IPS-NIHi7 (cell line): ENCODE results near the gene SH3RF3.

Experiments used
- DNase-seq: peaks from one replicate; pipeline ENCODE4 v3.0.0; 2012; ENCODE audit warnings: mixed read lengths; ENCODE audit errors: extremely low spot score

SH3RF3 gene

DNA sequence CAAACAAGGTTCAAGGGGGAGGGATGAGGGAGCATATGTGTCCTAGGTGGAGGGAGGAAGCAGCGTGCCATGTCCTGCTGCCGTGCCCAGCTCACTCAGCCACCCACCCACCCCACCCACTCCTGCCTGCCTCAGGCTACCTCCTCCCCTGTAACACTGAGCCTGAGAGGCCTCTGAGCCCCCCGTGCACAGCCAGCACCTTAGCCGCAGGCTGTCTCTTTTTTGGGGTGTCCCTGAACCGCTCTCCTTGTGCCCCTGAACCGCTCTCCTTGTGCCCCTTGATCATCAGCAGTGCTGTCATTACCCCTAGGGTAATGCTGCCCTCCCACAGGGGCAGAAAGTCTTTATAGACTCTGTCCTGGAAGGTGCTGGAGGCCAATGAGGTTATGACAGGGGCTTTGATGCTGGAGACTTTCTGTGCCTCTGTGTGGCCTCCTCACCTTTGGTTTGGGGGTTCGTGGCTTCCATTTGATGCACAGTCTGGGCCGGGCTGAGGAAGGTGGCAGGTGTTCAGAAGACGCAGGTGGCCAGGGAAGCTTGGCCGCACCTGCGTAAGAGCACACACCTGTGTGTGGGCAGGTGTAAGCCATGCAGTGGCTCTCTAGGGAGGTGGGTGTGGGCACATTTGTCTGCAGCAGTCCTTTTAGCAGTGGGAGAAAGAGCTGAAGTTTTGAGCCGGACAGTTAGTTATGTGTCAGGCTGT lies 344.8 kb downstream of the SH3RF3 start:
- no peak for DNase-seq

- no peak for DNase-seq
These were observed 345.4 kb downstream of the SH3RF3 start for GRCh38 chr2:109474319-109474825.

GRCh38 chr2:109475531-109476210 lies 346.7 kb downstream of the SH3RF3 start:
- no peak for DNase-seq

- no peak for DNase-seq
These were observed 347.8 kb downstream of the SH3RF3 start for GRCh38 chr2:109476641-109477441.

- DNase-seq, result no peak
These were observed 350.0 kb downstream of the SH3RF3 start for GRCh38 chr2:109478906-109479493.

- no peak for DNase-seq
These were observed 350.8 kb downstream of the SH3RF3 start for GRCh38 chr2:109479804-109480203.

- DNase-seq, result no peak
These were observed 351.6 kb downstream of the SH3RF3 start for GRCh38 chr2:109480486-109481195.

DNA sequence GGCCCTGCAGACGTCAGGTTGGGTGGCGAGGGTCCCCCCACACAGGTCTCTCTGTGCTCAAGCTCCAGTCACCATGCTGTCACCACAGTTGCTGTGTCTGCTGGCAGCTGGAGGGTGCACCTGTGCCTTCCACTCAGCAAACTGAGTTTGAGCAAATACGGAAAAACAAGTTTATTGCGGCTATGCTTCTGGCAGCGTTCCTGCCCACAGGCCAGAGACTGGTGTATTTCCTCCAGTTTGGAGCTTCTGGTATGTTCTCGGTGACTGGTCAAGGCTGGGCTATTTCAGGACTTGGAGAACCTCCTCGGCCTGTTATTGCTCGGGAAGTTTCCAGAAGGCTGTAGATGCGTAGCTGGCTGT lies 352.2 kb downstream of the SH3RF3 start:
- no peak for DNase-seq

GRCh38 chr2:109481599-109481998 lies 352.6 kb downstream of the SH3RF3 start:
- DNase-seq, result no peak

- DNase-seq, result no peak
These were observed 353.4 kb downstream of the SH3RF3 start for GRCh38 chr2:109482361-109482861.

DNA sequence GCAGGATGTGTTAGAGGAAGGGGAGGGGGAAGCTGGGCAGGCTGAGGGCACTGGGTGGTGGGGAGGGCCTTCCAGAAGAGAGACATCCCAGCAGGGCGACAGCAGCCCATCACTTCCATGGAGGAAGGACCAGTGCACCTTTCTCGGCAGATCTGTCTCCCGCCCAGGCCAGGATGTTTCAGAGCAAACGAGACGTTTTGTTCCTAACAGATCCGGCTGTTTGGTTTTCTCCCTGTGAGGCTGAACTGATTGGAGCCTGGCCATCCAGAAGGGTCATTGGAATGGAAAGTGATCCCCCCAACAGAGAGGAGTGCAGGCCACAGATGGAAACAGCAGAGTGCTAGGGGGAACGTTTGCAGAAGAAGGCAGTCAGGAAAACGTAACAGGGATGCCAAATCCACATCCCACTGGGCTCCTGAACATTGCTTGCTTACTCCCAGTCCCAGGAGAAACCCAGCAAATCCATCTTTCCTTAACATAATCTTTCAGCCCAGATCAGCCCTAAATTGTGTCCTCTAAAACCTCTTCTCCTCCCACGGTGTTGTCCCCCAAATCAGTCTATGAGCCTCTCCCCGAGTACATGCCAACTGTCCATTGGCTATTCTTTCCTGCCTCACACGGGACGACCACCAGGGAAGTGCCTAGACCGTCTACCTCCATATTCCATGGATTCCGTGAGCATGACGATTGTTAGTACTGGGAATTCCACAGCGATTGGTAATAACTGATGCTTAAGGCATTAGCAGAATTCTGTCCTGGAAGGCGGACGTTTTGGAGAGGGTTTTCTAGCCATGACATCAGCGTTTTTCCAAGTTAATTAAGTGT lies 357.9 kb downstream of the SH3RF3 start:
- no peak for DNase-seq

DNA sequence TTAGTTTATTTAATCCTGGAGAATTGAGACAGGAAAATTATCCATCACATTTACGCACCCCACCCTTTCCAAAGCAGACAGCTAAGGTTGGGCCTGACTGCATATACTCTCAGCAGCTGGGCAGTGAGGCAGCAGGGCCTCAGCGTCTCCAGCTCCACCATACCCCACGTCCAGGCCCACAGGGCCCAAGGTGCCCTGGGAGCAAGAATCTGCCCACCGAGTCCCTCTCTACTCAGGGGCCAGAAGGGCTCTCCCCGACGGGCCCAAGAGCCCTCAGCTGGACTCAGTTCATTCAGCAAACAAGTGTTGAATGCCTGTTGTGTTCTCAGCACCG lies 358.5 kb downstream of the SH3RF3 start:
- DNase-seq, result no peak

DNA sequence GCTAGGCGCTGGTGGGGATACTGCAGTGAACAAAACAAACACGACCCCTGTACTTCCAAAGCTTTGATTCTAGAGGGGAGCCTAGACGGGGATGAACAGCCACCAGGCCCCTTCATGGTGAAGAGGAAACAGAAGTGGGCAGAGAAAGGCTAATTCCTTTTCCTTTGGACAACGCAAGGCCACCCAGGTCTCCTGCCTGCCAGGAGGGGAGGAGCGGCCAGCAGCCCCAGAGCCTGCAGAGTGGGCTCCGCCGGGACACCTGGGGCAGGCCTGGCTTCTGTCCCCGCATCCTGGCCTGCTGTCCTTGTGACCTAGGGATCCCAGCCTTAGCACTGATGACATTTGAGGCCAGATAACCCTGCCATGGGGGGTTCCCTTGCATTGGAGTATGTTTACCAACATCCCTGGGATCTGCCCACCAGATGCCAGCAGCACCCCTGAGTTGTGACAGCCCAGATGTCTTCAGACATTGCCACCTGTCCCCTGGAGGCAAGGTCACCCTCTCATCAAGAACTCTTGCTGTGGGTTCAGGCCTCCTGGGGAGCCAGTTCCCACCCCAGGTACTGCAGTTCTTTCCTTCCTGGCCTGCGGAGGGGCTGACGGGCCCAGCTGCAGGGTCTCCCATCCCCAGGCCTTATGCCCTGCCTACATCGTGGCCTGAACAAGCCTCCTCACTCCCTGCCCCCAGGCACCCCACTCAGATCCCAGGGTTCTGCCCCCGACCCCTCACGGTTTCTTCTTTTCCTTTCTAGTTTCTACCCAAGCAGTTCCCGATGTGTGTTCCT lies 359.1 kb downstream of the SH3RF3 start:
- no peak for DNase-seq

DNA sequence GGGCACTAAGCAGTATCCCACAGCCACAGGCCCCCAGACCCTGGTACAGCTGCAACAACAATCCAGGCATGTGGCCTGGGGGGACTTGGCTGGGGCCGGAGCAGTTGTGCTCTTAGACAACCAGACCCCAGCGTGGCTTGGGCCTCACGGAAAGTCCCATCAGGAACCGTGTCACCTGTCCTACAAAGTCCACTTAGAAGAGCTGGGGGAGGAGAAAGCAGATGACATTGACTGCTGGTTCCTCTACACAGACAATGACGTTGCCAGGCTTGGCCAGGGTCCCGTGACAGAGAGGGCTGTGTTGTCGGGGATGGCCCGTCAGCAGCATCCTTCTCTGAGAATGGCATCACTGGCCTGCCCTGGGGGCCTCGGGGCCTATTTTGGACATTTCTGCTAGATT lies 360.3 kb downstream of the SH3RF3 start:
- no peak for DNase-seq

GRCh38 chr2:109493176-109493935 lies 364.4 kb downstream of the SH3RF3 start:
- no peak for DNase-seq

DNA sequence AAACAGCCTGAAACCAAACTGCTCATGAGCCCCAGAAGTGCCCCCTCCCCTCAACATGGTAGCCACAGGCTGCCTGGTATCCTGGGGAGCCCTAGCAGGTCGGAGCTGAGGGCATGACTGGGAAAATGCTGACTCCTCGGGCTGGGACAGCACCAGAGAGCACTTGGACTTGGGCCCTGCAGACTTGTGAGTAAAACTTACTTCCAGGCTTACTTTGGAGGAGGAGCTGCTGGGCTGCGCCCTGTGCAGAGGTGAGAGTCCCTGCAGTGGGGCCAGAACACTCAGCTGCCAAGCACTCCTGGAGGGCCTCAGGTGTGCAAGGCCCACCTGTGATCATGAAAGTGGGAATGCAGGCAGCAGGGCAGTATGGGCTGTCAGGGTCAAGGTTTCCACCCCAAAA lies 365.3 kb downstream of the SH3RF3 start:
- no peak for DNase-seq

- DNase-seq, result no peak
These were observed 368.5 kb downstream of the SH3RF3 start for GRCh38 chr2:109497463-109497862.

DNA sequence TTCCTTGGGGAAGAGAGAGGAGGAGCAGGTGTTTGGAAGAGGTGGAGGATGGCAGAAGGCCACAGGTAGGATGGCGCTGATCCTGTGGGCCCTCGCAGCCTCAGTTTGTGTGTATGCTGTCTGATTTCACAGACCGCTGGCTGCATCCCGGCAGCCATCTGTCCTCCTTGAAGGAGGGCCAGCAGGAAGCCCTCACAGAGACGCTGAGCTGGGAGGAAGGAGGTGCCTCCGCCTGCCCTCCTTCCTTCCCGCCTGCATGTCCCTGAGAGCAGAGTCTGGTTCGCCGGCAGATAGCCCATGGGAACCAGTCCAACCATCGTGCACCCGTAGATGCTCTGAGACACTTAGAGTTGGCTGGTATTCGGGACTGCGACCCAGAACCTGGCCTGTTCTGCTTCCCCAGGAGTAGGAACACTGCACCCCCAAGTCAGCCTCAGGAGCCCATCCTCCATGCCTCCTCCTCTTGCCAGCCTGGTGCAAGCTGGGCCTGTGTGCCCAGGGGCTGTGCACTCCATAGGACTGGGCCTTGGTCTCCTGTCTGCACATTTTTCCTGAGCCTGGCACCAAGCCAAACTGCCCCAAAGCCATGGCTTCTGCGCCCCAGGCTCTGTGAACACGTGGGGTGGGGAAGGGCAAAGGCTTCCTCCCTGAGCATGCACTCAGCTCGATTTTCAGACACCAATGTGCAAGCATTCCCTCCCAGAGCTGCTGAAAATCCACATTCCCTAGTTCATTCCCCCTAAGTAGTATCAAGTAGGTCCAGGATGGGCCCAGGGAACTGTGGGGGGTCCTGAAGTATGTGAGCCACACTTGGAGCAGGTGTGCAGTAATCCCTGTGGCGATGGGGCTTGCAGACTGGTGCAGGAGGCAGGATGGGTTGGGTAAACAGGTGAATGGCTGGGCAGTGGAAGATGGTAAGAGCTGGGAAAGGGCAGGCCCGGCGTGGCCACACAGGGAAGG lies 369.2 kb downstream of the SH3RF3 start:
- DNase-seq, result no peak
